Peyer's patch (tissue), 4 donors: Measurements from ENCODE around the gene HTR2C.
"Not testable (repeated sequence)": the region's sequence is repeated elsewhere in the genome, so short reads cannot be mapped to it uniquely, and the experiment has no call there.

Experiments
- CTCF ChIP-seq, 6 experiments: fragments of 450-650 bp in 4 of 6; fragments of 200-600 bp in 2 of 6; sonication (generic) in 1 of 6; IDR thresholded peaks; one replicate each; pipeline ENCODE4 v1.5.1; 2017 to 2019; ENCODE audit warnings: antibody characterized with exemption in 6 of 6, mild to moderate bottlenecking in 3 of 6, moderate library complexity in 1 of 6
- POLR2A ChIP-seq, 2 donors: fragments of 450-650 bp; IDR thresholded peaks; one replicate each; pipeline ENCODE4 v1.5.1; 2017; ENCODE audit warnings: antibody characterized with exemption in 2 of 2, mild to moderate bottlenecking in 2 of 2, moderate library complexity in 2 of 2

GRCh38 chrX:114606619-114607018, 22.7 kb downstream of the HTR2C start:
- TF ChIP-seq CTCF, POLR2A (IDR thresholded peaks at IDR 0.05): not testable (repeated sequence)
